A673 (cell line): Measurements from ENCODE around the gene AKAP6. TPM values are rescaled to one million over a fixed set of nuclear protein-coding genes. Genes with fewer than 3 reads are reported as not detected.
"Not testable (repeated sequence)": the region's sequence is repeated elsewhere in the genome, so short reads cannot be mapped to it uniquely, and the experiment has no call there.

ENCODE experiments used
- BruUV-seq: library from RNA; stranded (reverse); fragments of 400-500 nt; replicated peaks from 2 replicates; lab custom pipeline; 2021; lab: Mats Ljungman, UMichigan
- CTCF ChIA-PET: fragments of 300-600 bp; sonication (Branson Sonifier 250); formaldehyde crosslinking; loops from one replicate; lab custom pipeline; 2022; ENCODE audit warnings: antibody characterized with exemption; lab: Charles Lee
- POLR2A ChIA-PET: fragments of 300-600 bp; sonication (Branson Sonifier 250); formaldehyde crosslinking; loops from one replicate; lab custom pipeline; 2022; ENCODE audit warnings: antibody characterized with exemption; ENCODE audit not compliant: low non-redundant PET; lab: Charles Lee
- DNase-seq: peaks from one replicate; pipeline ENCODE4 v3.0.0-alpha.2; 2015; ENCODE audit warnings: low spot score
- H3K27ac ChIP-seq: fragments of 200-600 bp; sonication (generic); 2 replicates; pipeline ENCODE4 v1.5.1; 2016; ENCODE audit warnings: mixed run types, low read depth, mild to moderate bottlenecking, mixed read lengths, antibody characterized with exemption, low read length; ENCODE audit not compliant: poor library complexity, severe bottlenecking
- H3K27me3 ChIP-seq: fragments of 200-600 bp; sonication (generic); replicated peaks from 2 replicates; pipeline ENCODE4 v1.6.1; 2017; ENCODE audit warnings: mixed run types, low read depth, mild to moderate bottlenecking, mixed read lengths, antibody characterized with exemption, low read length; ENCODE audit not compliant: insufficient read depth, poor library complexity
- H3K36me3 ChIP-seq: fragments of 200-600 bp; sonication (generic); 2 replicates; pipeline ENCODE4 v1.6.1; 2016; ENCODE audit warnings: mixed run types, mild to moderate bottlenecking, mixed read lengths, antibody characterized with exemption, low read length; ENCODE audit not compliant: insufficient read depth, poor library complexity, severe bottlenecking
- H3K4me1 ChIP-seq: fragments of 200-600 bp; sonication (generic); 2 replicates; pipeline ENCODE4 v1.6.1; 2017; ENCODE audit warnings: mixed run types, mild to moderate bottlenecking, mixed read lengths, antibody characterized with exemption, low read length; ENCODE audit not compliant: insufficient read depth, poor library complexity, severe bottlenecking
- H3K4me3 ChIP-seq: fragments of 200-600 bp; sonication (generic); 2 replicates; pipeline ENCODE4 v1.5.1; 2016; ENCODE audit warnings: low read depth, mixed run types, mild to moderate bottlenecking, mixed read lengths, low read length; ENCODE audit not compliant: poor library complexity, severe bottlenecking
- H3K9me3 ChIP-seq: fragments of 200-600 bp; sonication (generic); 2 replicates; pipeline ENCODE4 v1.6.1; 2016; ENCODE audit warnings: mixed run types, low read depth, mild to moderate bottlenecking, mixed read lengths, antibody characterized with exemption, low read length; ENCODE audit not compliant: poor library complexity, severe bottlenecking
- CTCF ChIP-seq: fragments of 300-800, 200-600 bp; sonication (generic); conservative IDR thresholded peaks from 2 replicates; pipeline ENCODE4 v1.5.1; 2017; ENCODE audit warnings: low read depth, mild to moderate bottlenecking, antibody characterized with exemption, low read length, moderate library complexity, mixed read lengths
- EZH2 ChIP-seq: fragments of 200-600 bp; sonication (generic); IDR thresholded peaks from 2 replicates; pipeline ENCODE4 v1.6.1; 2017; ENCODE audit warnings: borderline replicate concordance, low read depth, mild to moderate bottlenecking, mixed read lengths, antibody characterized with exemption, low read length; ENCODE audit not compliant: poor library complexity, severe bottlenecking
- intact Hi-C: fragments of 100-400 bp; cut with micrococcal nuclease; formaldehyde crosslinking; loops from one replicate; pipeline ENCODE4 v1.10.0; 2022; ENCODE audit not compliant: unreplicated experiment
- total RNA-seq: library from RNA; stranded (reverse); gene quantifications from 2 replicates; pipeline ENCODE4 v1.2.3, GENCODE V29; 2021

AKAP6 gene
- total RNA-seq, 1 experiment from 2014 or later: 0.73 TPM

GRCh38 chr14:32382704-32383103, 53.6 kb downstream of the AKAP6 start:
- DNase-seq: peak; percentile 14
- Histone ChIP-seq H3K9me3 (no peaks in the 10 kb centered on the region), H3K4me1 (no peaks in the 10 kb centered on the region), H3K27me3 (no peaks in the 10 kb centered on the region), H3K4me3 (no peak overlapping the region), H3K36me3 (no peaks in the 10 kb centered on the region), H3K27ac (no peak overlapping the region)
- CTCF ChIA-PET: interaction anchor here (0.6 kb wide), 3 partner anchors 19 to 1175 kb away, joined by 3 to 6 read pairs (median 3); partner anchors contain the start of gene HECTD1
- BruUV-seq: no TSS peak
- intact Hi-C loops: no loop called here
- peak; percentile 33; the same call in 1 of the 2 replicates for TF ChIP-seq CTCF
- TF ChIP-seq EZH2: no peak
- POLR2A ChIA-PET: interaction anchor here (0.6 kb wide), 1 partner anchor 121 kb away, joined by 4 read pairs; no protein-coding TSS in a partner anchor

- BruUV-seq: no TSS peak
- no peaks in the 10 kb centered on the region for H3K27me3 ChIP-seq
- H3K27ac ChIP-seq: no peak overlapping the region
- POLR2A ChIA-PET: interaction anchor here (0.6 kb wide), 1 partner anchor 122 kb away, joined by 4 read pairs; no protein-coding TSS in a partner anchor
- no peaks in the 10 kb centered on the region for H3K4me1 ChIP-seq
- CTCF ChIA-PET: interaction anchor here (0.6 kb wide), 3 partner anchors 18 to 1176 kb away, joined by 3 to 6 read pairs (median 3); partner anchors contain the start of gene HECTD1
- no peaks in the 10 kb centered on the region for H3K36me3 ChIP-seq
- no peaks in the 10 kb centered on the region for H3K9me3 ChIP-seq
- no peak overlapping the region for H3K4me3 ChIP-seq
- intact Hi-C loops: no loop called here
- TF ChIP-seq CTCF: no peak
- TF ChIP-seq EZH2: no peak
- DNase-seq: no peak
These were observed 54.4 kb downstream of the AKAP6 start for GRCh38 chr14:32383364-32384009.

- intact Hi-C loops: no loop called here
- Histone ChIP-seq H3K4me1 (no peaks in the 10 kb centered on the region), H3K9me3 (no peaks in the 10 kb centered on the region), H3K4me3 (no peak overlapping the region), H3K36me3 (no peaks in the 10 kb centered on the region), H3K27me3 (no peaks in the 10 kb centered on the region), H3K27ac (no peak overlapping the region)
- no peak for DNase-seq
- no peak for TF ChIP-seq CTCF
- no peak for TF ChIP-seq EZH2
- CTCF ChIA-PET: no interaction called here
- POLR2A ChIA-PET: no interaction called here
- BruUV-seq: no TSS peak
These were observed 55.4 kb downstream of the AKAP6 start for GRCh38 chr14:32384464-32384863.

- not testable (repeated sequence) for BruUV-seq
These were observed 58.2 kb downstream of the AKAP6 start for GRCh38 chr14:32387295-32387694.

More at GRCh38 chr14:32387295-32387694, 58.2 kb downstream of the AKAP6 start:
- H3K27ac ChIP-seq, H3K36me3 ChIP-seq, H3K27me3 ChIP-seq, H3K4me1 ChIP-seq, intact Hi-C loops, DNase-seq, CTCF ChIA-PET, POLR2A ChIA-PET, H3K9me3 ChIP-seq, H3K4me3 ChIP-seq: not testable (repeated sequence)
